ENCODE results near the gene UGT3A2. TPM values are rescaled to one million over a fixed set of nuclear protein-coding genes. Genes with fewer than 3 reads are reported as not detected.
"Not testable (repeated sequence)": the region's sequence is repeated elsewhere in the genome, so short reads cannot be mapped to it uniquely, and the experiment has no call there.

UGT3A2 gene
- total and polyA plus RNA-seq, 2 of the 4 experiments (the other 2 are of a cell fraction), result not detected

- POLR2A ChIA-PET (ENCODE audit: unreplicated experiment); H3K27me3 ChIP-seq (ENCODE audit: control insufficient read depth, insufficient read depth, low read length); H2BK20ac ChIP-seq (ENCODE audit: low read depth, low read length); in situ Hi-C loops (cut with MboI; ENCODE audit: low sequenced_read_pairs); BruUV-seq (replicated peaks); H3K9me3 ChIP-seq (ENCODE audit: control insufficient read depth, insufficient read depth, low read length); H3K79me1 ChIP-seq (ENCODE audit: low read depth in 1 of 2, low read length in 2 of 2); H4K8ac ChIP-seq (ENCODE audit: low read depth in 2 of 2, low read length in 2 of 2); H2AK9ac ChIP-seq (replicated peaks; ENCODE audit: low read depth, low read length, poor library complexity); H2AFZ ChIP-seq (replicated peaks; ENCODE audit: low read length, poor library complexity); CTCF ChIA-PET; DNase-seq; ATAC-seq (ENCODE audit: low read depth); H3K18ac ChIP-seq (ENCODE audit: low read depth, low read length); intact Hi-C loops (cut with micrococcal nuclease); H3K4ac ChIP-seq (ENCODE audit: low read depth, low read length); H3K4me2 ChIP-seq (ENCODE audit: low read depth, low read length); H2AK5ac ChIP-seq (ENCODE audit: low read depth, low read length); H4K20me1 ChIP-seq (ENCODE audit: insufficient read depth, low read length); dilution Hi-C loops (cut with HindIII; ENCODE audit: low sequenced_read_pairs, unreplicated experiment); H3K36me3 ChIP-seq (ENCODE audit: control insufficient read depth, insufficient read depth, low read length); H2BK120ac ChIP-seq (ENCODE audit: low read depth, low read length); H4K91ac ChIP-seq (ENCODE audit: insufficient read depth, low read depth, low read length); H4K5ac ChIP-seq (ENCODE audit: low read depth, low read length); H3K4me1 ChIP-seq (ENCODE audit: control insufficient read depth, insufficient read depth, low read length); H3K27ac ChIP-seq (ENCODE audit: insufficient read depth, low read length); H3K14ac ChIP-seq (replicated peaks; ENCODE audit: low read depth, low read length); H2BK15ac ChIP-seq (ENCODE audit: low read depth, low read length); H3K9ac ChIP-seq (ENCODE audit: low read depth, low read length); H3K4me3 ChIP-seq (ENCODE audit: insufficient read depth, low read depth, low read length); H3K23ac ChIP-seq (ENCODE audit: low read depth, low read length); H3K9me1 ChIP-seq (ENCODE audit: insufficient read depth, low read length); H3K56ac ChIP-seq (ENCODE audit: extremely low read depth, insufficient read depth, low read length); H2BK5ac ChIP-seq (ENCODE audit: low read depth, low read length, poor library complexity, severe bottlenecking): not testable (repeated sequence)
- no CpG with 5 or more reads among the region's 3 CpGs for WGBS, 2 experiments (ENCODE audit: extremely low coverage in 2 of 2, insufficient read length in 1 of 2)
These were observed 32.0 kb downstream of the UGT3A2 start for GRCh38 chr5:36034536-36035134.
